Progenitor cell of endocrine pancreas (in vitro differentiated cells): ENCODE results near the gene KRTAP10-4. TPM values are rescaled to one million over a fixed set of nuclear protein-coding genes. Genes with fewer than 3 reads are reported as not detected.
"Not testable (repeated sequence)": the region's sequence is repeated elsewhere in the genome, so short reads cannot be mapped to it uniquely, and the experiment has no call there.

Source experiments
- DNase-seq: peaks from one replicate; pipeline ENCODE4 v3.0.0; 2021; ENCODE audit warnings: low spot score; ENCODE audit not compliant: unreplicated experiment
- H3K27ac Mint-ChIP-seq: 2 replicates; pipeline ENCODE4 v1.8.0; 2021; ENCODE audit warnings: mild to moderate bottlenecking, moderate library complexity, mixed read lengths
- H3K27me3 Mint-ChIP-seq: 2 replicates; pipeline ENCODE4 v1.8.0; 2021; ENCODE audit warnings: mixed read lengths
- H3K36me3 Mint-ChIP-seq: 2 replicates; pipeline ENCODE4 v1.8.0; 2022; ENCODE audit warnings: mixed read lengths; ENCODE audit not compliant: insufficient read depth
- H3K4me1 Mint-ChIP-seq: 2 replicates; pipeline ENCODE4 v1.8.0; 2021; ENCODE audit warnings: low read depth, mixed read lengths
- H3K4me3 Mint-ChIP-seq: 2 replicates; pipeline ENCODE4 v1.8.0; 2021; ENCODE audit warnings: low read depth, mild to moderate bottlenecking, moderate library complexity, mixed read lengths
- H3K9me3 Mint-ChIP-seq: 2 replicates; pipeline ENCODE4 v1.8.0; 2021; ENCODE audit warnings: low read depth, mixed read lengths
- total RNA-seq: library from RNA; stranded (reverse); gene quantifications from 2 replicates; pipeline ENCODE4 v1.2.1, GENCODE V29; 2021
- TF ChIP-seq, protein P1 (sequence below): fragments of 200-600 bp; sonication (generic); IDR thresholded peaks from one replicate; pipeline ENCODE4 v1.5.0; 2021; ENCODE audit warnings: antibody characterized with exemption, mild to moderate bottlenecking; ENCODE audit not compliant: unreplicated experiment

Gene KRTAP10-4
- total RNA-seq, 1 donor from 2014 or later: not detected

DNA sequence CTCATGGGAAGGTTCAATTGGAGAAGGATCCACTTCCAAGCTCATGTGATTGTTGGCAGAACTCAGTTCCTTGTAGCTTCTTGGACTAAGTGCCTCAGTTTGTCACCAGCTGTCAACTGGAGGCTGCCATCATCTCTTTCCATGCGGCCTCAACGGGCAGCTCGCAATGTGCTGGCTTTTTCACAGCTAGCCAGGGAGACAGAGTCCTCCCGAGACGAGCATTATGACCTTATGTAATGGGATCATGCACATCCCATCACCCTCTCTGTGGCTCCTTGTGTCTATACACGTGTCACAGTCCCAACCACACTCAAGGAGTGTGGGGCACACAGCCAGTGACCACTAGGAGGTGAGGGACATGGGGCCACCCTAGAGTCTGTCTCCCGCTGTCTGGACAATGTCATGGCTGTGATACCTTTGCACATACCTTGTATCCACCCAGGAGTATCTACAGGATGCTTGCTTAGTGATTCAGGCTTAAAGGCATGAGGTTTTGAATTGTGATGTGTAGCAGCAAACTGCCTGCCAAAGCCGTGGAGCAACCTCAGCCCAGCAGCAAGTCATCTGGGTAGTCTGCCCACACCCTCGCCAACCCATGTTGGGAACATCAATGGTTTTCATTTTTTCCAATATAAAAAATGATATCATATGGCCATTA lies 22.7 kb downstream of the KRTAP10-4 start:
- Mint-ChIP-seq H3K4me1 (peaks cover 7% of the 10 kb centered on the region), H3K36me3 (no peaks in the 10 kb centered on the region), H3K9me3 (peaks cover 5% of the 10 kb centered on the region), H3K27me3 (no peaks in the 10 kb centered on the region), H3K4me3 (no peak overlapping the region), H3K27ac (no peak overlapping the region)
- TF ChIP-seq, protein P1, sequence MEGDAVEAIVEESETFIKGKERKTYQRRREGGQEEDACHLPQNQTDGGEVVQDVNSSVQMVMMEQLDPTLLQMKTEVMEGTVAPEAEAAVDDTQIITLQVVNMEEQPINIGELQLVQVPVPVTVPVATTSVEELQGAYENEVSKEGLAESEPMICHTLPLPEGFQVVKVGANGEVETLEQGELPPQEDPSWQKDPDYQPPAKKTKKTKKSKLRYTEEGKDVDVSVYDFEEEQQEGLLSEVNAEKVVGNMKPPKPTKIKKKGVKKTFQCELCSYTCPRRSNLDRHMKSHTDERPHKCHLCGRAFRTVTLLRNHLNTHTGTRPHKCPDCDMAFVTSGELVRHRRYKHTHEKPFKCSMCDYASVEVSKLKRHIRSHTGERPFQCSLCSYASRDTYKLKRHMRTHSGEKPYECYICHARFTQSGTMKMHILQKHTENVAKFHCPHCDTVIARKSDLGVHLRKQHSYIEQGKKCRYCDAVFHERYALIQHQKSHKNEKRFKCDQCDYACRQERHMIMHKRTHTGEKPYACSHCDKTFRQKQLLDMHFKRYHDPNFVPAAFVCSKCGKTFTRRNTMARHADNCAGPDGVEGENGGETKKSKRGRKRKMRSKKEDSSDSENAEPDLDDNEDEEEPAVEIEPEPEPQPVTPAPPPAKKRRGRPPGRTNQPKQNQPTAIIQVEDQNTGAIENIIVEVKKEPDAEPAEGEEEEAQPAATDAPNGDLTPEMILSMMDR: no peak
- DNase-seq: no peak

DNA sequence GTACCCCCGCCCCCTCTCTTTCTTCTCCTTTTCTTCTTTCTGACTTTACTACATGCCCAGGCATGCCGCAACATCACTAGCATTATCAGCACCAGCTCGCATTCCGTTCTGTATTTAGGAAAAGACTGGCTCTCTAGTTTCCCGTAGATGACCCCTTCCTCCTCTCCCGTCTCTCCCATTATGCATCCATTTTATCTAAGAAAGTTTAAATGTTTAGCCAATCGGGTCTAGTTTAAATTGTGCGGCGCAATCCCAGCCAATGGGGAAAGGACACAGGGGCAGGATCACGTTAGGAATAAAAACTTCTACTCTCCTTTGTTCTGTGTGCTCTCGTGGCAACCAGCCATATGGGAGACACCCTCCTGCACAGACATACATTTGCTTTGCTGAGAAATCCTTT lies 24.5 kb downstream of the KRTAP10-4 start:
- no peak overlapping the region for H3K27ac Mint-ChIP-seq
- DNase-seq: no peak
- no peaks in the 10 kb centered on the region for H3K36me3 Mint-ChIP-seq
- H3K4me1 Mint-ChIP-seq: peaks cover 7% of the 10 kb centered on the region
- H3K27me3 Mint-ChIP-seq: peaks cover 2% of the 10 kb centered on the region
- no peak overlapping the region for H3K4me3 Mint-ChIP-seq
- H3K9me3 Mint-ChIP-seq: peaks cover 5% of the 10 kb centered on the region
- TF ChIP-seq, protein P1: no peak

DNA sequence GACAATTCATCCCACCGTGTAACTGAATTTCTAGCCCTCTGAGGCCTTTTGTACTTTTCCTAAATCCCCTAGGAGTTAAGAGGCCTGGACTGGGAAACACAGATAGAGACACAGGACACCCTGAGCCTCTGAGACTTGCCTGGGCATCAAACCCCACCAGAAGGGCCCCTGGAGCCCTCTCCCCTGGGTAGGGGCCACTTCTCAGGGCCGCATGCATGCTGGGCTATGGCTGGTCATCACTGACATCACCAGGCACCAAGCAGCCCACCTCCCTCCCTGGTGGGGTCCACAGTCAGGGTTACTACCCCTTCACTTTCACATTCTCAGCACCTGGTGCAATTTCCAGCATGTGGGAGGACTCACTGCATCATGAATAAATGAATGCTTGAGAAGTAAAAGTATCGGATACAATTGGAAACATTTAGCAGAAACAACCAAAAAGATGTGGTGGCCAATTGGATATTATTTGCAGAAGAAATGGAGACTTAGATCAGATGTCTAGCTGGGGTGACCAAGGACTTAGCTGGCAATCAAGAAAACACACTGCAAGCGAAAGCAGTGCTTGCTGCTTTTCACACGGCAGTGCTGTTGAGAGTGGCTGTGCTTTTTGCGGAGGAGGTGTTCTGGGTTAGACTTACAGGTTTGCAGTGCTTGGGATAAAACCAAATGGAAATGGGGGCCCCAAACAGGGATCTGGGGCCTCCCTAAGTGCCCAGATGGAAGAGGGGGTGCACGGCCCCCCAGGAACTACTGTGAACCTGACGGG lies 25.9 kb downstream of the KRTAP10-4 start:
- no peaks in the 10 kb centered on the region for H3K36me3 Mint-ChIP-seq
- TF ChIP-seq, protein P1: no peak
- H3K27me3 Mint-ChIP-seq: peaks cover 2% of the 10 kb centered on the region
- no peak for DNase-seq
- H3K4me3 Mint-ChIP-seq: no peak overlapping the region
- H3K4me1 Mint-ChIP-seq: no peaks in the 10 kb centered on the region
- H3K27ac Mint-ChIP-seq: no peak overlapping the region
- H3K9me3 Mint-ChIP-seq: peaks cover 10% of the 10 kb centered on the region

DNA sequence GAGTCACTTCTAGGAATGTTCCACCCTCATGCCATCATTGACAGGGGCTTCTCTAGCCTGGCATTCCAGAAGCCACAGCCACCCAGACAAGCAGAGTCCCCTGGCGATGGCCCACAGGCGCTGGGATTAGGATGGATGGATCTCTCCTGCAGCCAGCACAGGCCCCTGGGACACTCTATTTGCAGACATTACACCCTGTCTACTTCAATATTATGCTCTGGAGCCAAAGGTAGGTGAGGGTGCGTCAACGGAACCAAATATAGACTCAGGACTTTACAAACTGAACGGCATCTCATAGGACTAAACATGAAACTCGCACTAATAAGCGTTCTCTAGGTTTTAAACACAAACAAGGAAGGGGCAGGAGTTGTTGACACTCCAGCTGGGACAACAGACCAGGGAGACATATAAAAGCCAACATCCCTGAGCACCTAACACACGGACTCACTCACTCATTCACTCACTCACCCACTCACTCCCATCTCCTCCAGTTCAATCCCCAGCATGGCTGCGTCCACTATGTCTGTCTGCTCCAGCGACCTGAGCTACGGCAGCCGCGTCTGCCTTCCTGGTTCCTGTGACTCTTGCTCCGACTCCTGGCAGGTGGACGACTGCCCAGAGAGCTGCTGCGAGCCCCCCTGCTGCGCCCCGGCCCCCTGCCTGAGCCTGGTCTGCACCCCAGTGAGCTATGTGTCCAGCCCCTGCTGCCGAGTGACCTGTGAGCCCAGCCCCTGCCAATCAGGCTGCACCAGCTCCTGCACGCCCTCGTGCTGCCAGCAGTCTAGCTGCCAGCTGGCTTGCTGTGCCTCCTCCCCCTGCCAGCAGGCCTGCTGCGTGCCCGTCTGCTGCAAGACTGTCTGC lies 26.8 kb downstream of the KRTAP10-4 start, which contains the start of gene KRTAP10-7:
TSS of gene KRTAP10-7 (plus strand) at position 480 of the 861 bp plus-strand sequence. CDS start at position 505, 25 bp downstream.
- H3K27ac Mint-ChIP-seq, H3K27me3 Mint-ChIP-seq, DNase-seq, H3K36me3 Mint-ChIP-seq, H3K4me3 Mint-ChIP-seq, H3K4me1 Mint-ChIP-seq: not testable (repeated sequence)
- H3K9me3 Mint-ChIP-seq: peaks cover 14% of the 10 kb centered on the region

DNA sequence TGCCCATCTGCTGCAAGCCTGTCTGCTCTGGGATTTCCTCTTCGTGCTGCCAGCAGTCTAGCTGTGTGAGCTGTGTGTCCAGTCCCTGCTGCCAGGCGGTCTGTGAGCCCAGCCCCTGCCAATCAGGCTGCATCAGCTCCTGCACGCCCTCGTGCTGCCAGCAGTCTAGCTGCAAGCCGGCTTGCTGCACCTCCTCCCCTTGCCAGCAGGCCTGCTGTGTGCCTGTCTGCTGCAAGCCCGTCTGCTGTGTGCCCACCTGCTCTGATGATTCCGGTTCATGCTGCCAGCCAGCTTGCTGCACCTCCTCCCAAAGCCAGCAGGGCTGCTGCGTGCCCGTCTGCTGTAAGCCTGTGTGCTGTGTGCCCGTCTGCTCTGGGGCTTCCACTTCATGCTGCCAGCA lies 27.6 kb downstream of the KRTAP10-4 start:
- peaks cover 14% of the 10 kb centered on the region for H3K9me3 Mint-ChIP-seq
- not testable (repeated sequence) for H3K4me1 Mint-ChIP-seq, DNase-seq, H3K36me3 Mint-ChIP-seq, H3K27ac Mint-ChIP-seq, H3K4me3 Mint-ChIP-seq, H3K27me3 Mint-ChIP-seq
